Heart right ventricle (tissue), 16 donors: ENCODE data around the gene IFIT2. TPM values are rescaled to one million over a fixed set of nuclear protein-coding genes. Genes with fewer than 3 reads are reported as not detected.

ENCODE experiments used
- ATAC-seq, 8 donors: fragments of 200-7000 bp; cut with Tn5 transposase; one replicate each; pipeline ENCODE4 v1.9.1; 2020; ENCODE audit warnings: mild to moderate bottlenecking in 8 of 8, moderate library complexity in 8 of 8, moderate number of reproducible peaks in 1 of 8
- DNase-seq, 2 donors: peaks; one replicate each; pipeline ENCODE4 v3.0.0-alpha.2; 2020
- H3K27ac ChIP-seq, 10 donors: fragments of 200-600 bp; sonication (generic) in 2 of 10; one replicate each; pipeline versions ENCODE4 v1.5.0 to v1.8.0; 2020 to 2022; ENCODE audit warnings: mild to moderate bottlenecking in 3 of 10
- H3K27me3 ChIP-seq, 7 donors: fragments of 200-600 bp; one replicate each; pipeline ENCODE4 v1.8.0; 2021 to 2022; ENCODE audit warnings: mild to moderate bottlenecking in 2 of 7
- H3K36me3 ChIP-seq, 9 donors: fragments of 200-600 bp; sonication (generic) in 1 of 9; one replicate each; pipeline versions ENCODE4 v1.5.0 to v1.8.0; 2020 to 2022; ENCODE audit warnings: mild to moderate bottlenecking in 2 of 9
- H3K4me1 ChIP-seq, 9 donors: fragments of 200-600 bp; sonication (generic) in 1 of 9; one replicate each; pipeline versions ENCODE4 v1.5.0 to v1.8.0; 2020 to 2022; ENCODE audit warnings: mild to moderate bottlenecking in 4 of 9
- H3K4me3 ChIP-seq, 10 donors: fragments of 200-600 bp; sonication (generic) in 2 of 10; one replicate each; pipeline versions ENCODE4 v1.5.0 to v1.8.0; 2020 to 2022; ENCODE audit warnings: mild to moderate bottlenecking in 7 of 10, moderate library complexity in 2 of 10
- H3K9me3 ChIP-seq, 11 donors: fragments of 200-600 bp in 10 of 11; sonication (generic) in 2 of 11; one replicate each; pipeline versions ENCODE4 v1.5.0 to v1.8.0; 2013 to 2022; ENCODE audit warnings: mild to moderate bottlenecking in 2 of 11, control low read depth in 1 of 11, moderate library complexity in 1 of 11
- WGBS, 2 donors: extraction: QIAGEN DNeasy Blood & Tissue Kit; methylation state at CpG; one replicate each; pipeline ENCODE4 v1.1.7; 2013; ENCODE audit warnings: inconsistent platforms in 1 of 2; 5-methylcytosine and 5-hydroxymethylcytosine counted together
- intact Hi-C, 10 donors: fragments of 100-400 bp; cut with DNase I; formaldehyde crosslinking; loops; one replicate each; pipeline versions ENCODE4 v1.11.1 to v1.14.2; 2022
- polyA plus RNA-seq, 2 donors: library from polyadenylated mRNA; stranded (reverse); fragments of 200-250 nt; gene quantifications; one replicate each; pipeline ENCODE4 v1.2.3, GENCODE V29; 2013
- total RNA-seq, 10 donors: library from RNA; stranded (reverse); fragmentation: NEBNext Ultra II Directional in 3 of 10; extraction: Animal tissue kit (Norgen Biotek cat#: 25700) in 3 of 10; gene quantifications; one replicate each; pipeline versions ENCODE4 v1.2.1 to v1.2.4, GENCODE V29; 2021 to 2023
- TF ChIP-seq, protein P1 (sequence below), 9 donors: fragments of 200-600 bp; sonication (generic) in 2 of 9; IDR thresholded peaks; one replicate each; pipeline versions ENCODE4 v1.5.0 to v1.8.0; 2021 to 2022; ENCODE audit warnings: antibody characterized with exemption in 9 of 9, mild to moderate bottlenecking in 5 of 9, moderate library complexity in 1 of 9
- donor health status: Arrhythmogenic right ventricular cardiomyopathy.
- donor health status: ischemic (EF 13 %, LVEDD 7.1; RV severe dilation, severe dysfunction).
- donor health status: healthy with polysubstance abuse.
- donor health status: DM: no; HTN: yes; CAD: no.
- donor health status: DM: no; HTN: no; CAD: no.
- donor health status: ischemic (EF 25% LVEDD 6.9; RV normal size, moderate dysfunction).
- donor health status: ischemic (EF 25% LVEDD 5.7; RV mildly dilated, moderate dysfunction).
- donor health status: healthy.
- donor health status: DM: yes; HTN: yes; CAD: no.
- donor health status: Ischemic cardiomyopathy.
- donor health status: ischemic (EF 35%, LVEDD 5.7; RV mildly dilated, moderate dysfunction).
- donor health status: nonischemic (EF 11% LVEDD 7.7; RV severe dilation, severe dysfunction).
- donor health status: DM: yes; HTN: yes; CAD: no.
- donor health status: PGD.
- donor health status: ischemic (EF 29% LVEDD 5.4; RV normal size, mild dysfunction).
- donor health status: nonischemic (EF 23%, LVEDD 6.1; RV moderate dilation, normal function).

IFIT2 gene
- total and polyA plus RNA-seq, 12 donors, result 1.8 to 24.4 (median 6.1) TPM

DNA sequence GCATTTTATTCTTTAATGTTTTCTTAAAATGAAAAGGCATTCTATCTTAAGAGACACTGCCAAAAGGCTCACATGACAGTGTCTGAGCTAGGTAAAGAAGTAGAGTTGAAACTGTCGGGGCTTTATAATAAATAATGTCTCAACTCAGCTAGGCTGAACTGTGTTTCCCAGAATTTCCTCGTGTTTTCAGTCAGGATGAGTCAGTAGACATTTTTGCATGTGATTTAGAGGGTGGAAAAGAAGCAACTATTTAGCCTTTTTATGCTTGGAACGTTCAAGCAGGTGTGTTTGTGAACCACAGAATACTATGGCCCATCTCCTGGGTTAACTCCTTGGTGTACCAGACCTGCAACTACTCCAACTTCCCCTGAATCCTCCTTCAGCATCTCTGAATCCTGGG lies 26.9 kb upstream of the IFIT2 start:
- peaks cover 0 to 38% (median 27%) of the 10 kb centered on the region in 9 donors for H3K4me1 ChIP-seq
- intact Hi-C loops, result no loop called here
- H3K27ac ChIP-seq, result no peak overlapping the region
- DNase-seq (no peak), ATAC-seq (no peak)
- H3K27me3 ChIP-seq, result no peaks in the 10 kb centered on the region
- WGBS, 2 donors, result 52 to 59% methylated on average over 3 of the region's 3 CpGs
- no peaks in the 10 kb centered on the region for H3K36me3 ChIP-seq
- no peak overlapping the region for H3K4me3 ChIP-seq
- TF ChIP-seq, protein P1, sequence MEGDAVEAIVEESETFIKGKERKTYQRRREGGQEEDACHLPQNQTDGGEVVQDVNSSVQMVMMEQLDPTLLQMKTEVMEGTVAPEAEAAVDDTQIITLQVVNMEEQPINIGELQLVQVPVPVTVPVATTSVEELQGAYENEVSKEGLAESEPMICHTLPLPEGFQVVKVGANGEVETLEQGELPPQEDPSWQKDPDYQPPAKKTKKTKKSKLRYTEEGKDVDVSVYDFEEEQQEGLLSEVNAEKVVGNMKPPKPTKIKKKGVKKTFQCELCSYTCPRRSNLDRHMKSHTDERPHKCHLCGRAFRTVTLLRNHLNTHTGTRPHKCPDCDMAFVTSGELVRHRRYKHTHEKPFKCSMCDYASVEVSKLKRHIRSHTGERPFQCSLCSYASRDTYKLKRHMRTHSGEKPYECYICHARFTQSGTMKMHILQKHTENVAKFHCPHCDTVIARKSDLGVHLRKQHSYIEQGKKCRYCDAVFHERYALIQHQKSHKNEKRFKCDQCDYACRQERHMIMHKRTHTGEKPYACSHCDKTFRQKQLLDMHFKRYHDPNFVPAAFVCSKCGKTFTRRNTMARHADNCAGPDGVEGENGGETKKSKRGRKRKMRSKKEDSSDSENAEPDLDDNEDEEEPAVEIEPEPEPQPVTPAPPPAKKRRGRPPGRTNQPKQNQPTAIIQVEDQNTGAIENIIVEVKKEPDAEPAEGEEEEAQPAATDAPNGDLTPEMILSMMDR (IDR thresholded peaks at IDR 0.05), result no peak
- H3K9me3 ChIP-seq, result no peaks in the 10 kb centered on the region

GRCh38 chr10:89275383-89275782 lies 26.5 kb upstream of the IFIT2 start:
- H3K4me3 ChIP-seq, result no peak overlapping the region
- no peak for DNase-seq
- H3K27me3 ChIP-seq, result no peaks in the 10 kb centered on the region
- TF ChIP-seq, protein P1 (IDR thresholded peaks at IDR 0.05), result no peak
- 79 to 82% methylated on average over 6 of the region's 6 CpGs for WGBS, 2 donors
- no peak overlapping the region for H3K27ac ChIP-seq
- H3K36me3 ChIP-seq, result no peaks in the 10 kb centered on the region
- no peaks in the 10 kb centered on the region for H3K9me3 ChIP-seq
- no peak for ATAC-seq
- peaks cover 0 to 41% (median 28%) of the 10 kb centered on the region in 9 donors for H3K4me1 ChIP-seq
- intact Hi-C loops, result no loop called here

- peak overlapping the region; percentile 29 to 86 (median 77) for H3K27ac ChIP-seq
- H3K4me1 ChIP-seq, result peaks cover under 1 to 50% (median 34%) of the 10 kb centered on the region in 9 donors
- H3K36me3 ChIP-seq, result no peaks in the 10 kb centered on the region
- no peaks in the 10 kb centered on the region for H3K9me3 ChIP-seq
- DNase-seq (peak in 1 of 2 donors; percentile 82), ATAC-seq (peak; percentile 38 to 89 (median 77))
- H3K27me3 ChIP-seq, result no peaks in the 10 kb centered on the region
- H3K4me3 ChIP-seq, result no peak overlapping the region
- intact Hi-C loops, result no loop called here
- TF ChIP-seq, protein P1 (IDR thresholded peaks at IDR 0.05), result no peak
- 3 to 6% methylated on average over 1 of the region's 1 CpG for WGBS, 2 donors
Measured at GRCh38 chr10:89278034-89278535, 23.8 kb upstream of the IFIT2 start.

DNA sequence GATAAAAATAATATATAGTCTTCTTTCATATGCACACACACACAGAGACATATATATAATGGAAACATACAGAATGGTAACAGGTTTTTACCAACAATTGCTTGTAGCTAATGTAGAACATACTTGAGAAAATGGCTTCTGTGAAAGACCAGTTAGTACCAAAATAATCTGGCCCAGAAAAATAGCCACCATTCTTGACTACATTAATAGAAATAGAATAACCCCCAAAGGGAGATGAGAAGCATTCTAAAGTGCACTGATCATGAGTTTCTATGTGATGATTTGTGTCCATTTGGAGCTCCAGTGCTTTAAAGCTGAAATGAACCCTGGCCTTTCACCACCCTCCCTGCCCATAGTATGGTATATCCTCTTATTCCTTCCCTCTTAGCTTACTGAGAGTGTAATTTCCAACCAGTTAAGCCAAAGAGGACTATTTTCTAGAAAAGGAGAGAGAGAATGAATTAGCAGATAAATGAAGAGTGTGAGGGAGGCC lies 22.9 kb upstream of the IFIT2 start:
- Histone ChIP-seq H3K36me3 (no peaks in the 10 kb centered on the region), H3K4me1 (peaks cover 3 to 58% (median 42%) of the 10 kb centered on the region in 9 donors), H3K4me3 (no peak overlapping the region), H3K27ac (peak overlapping the region in 8 of 10 donors; percentile 24 to 85 (median 66)), H3K27me3 (no peaks in the 10 kb centered on the region), H3K9me3 (no peaks in the 10 kb centered on the region)
- no peak for ATAC-seq
- TF ChIP-seq, protein P1 (IDR thresholded peaks at IDR 0.05), result no peak
- no peak for DNase-seq
- intact Hi-C loops, result no loop called here
